Stimulated activated CD4-positive, alpha-beta T cell treated with anti-CD3 and anti-CD28 coated beads, Interleukin-1b, Interleukin-23, amount 100 ng/mL, for 1 hour (primary cell): ENCODE measurements around the gene GABRB2.

Source experiments
- DNase-seq, 2 donors: peaks; one replicate each; pipeline ENCODE4 v3.0.0-alpha.2; 2020; ENCODE audit warnings: low read depth in 2 of 2

GABRB2 gene

DNA sequence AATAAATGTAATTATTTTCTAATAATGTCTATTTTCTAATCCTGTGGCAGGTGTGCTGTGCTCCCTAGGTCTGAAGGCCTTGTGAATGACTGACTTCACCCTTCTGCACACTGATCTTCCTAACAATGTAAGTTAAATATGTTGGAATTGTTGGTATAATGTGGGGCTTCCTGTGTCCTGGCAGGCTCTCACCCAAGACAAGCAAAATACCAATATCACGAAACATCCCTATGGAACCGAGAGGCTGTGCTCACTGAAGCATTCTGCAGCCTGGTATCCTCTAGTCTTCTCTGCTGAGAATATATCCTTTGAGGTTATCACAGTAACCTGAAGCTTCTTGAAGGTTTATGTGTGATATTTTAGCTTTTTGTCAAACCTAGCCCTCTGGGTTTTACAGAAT lies 159.4 kb downstream of the GABRB2 start:
- DNase-seq, result no peak

DNA sequence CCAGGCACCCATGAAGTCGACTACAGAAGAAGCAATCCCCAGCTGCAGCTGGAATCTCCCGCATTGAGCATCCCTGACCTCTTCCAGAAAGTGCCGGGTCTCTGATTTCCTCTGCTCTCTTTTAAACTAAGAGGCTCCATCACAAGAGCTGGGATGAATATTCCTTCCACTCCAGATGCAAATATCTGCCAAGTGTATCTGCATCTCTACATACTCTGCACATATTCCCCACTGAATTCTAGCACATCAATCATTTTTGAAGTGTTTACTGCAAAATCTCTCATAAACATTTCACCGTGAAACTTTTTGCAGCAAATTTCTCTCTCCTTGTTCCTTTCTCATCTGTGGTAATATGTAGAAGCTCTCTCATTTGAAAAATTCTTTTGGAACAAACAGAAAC lies 161.5 kb downstream of the GABRB2 start:
- no peak for DNase-seq

DNA sequence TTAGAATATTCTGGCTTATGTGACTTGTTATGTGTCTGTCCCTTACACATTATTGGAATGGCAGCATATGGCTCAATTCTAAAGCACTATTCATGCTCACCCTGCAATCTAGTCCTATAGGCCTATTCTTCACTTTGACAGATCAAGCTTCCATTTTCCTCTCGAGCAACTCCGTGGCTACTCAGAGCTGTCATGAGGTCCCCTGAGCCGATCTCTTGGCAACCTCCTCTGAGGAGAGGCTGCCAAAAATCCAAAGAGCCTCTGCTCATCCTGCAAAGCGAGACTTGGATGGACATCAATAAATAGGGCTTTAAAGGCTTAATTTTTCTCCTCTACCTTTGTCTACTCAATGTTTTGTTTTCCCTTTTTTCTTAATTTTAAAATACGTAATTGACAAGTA lies 163.8 kb downstream of the GABRB2 start:
- no peak for DNase-seq

DNA sequence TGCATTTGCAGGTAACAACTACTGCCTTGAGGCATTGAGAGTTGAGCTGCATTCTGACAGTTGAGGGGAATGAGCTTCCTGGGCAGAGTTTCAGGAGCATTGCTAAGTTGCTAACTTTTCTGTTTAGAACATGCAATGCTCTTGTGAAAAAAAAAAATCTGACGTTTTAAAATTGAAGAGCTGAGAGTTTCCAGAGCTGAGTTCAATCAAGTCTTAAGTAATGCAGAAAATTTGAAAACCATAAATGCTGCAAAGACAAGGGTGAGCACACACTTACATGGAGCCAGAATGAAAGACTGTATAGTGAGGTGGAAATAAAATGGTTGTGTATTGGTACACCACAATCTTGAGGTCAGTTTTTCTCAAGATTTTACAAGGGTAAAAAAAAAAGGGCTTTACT lies 166.0 kb downstream of the GABRB2 start:
- no peak for DNase-seq

DNA sequence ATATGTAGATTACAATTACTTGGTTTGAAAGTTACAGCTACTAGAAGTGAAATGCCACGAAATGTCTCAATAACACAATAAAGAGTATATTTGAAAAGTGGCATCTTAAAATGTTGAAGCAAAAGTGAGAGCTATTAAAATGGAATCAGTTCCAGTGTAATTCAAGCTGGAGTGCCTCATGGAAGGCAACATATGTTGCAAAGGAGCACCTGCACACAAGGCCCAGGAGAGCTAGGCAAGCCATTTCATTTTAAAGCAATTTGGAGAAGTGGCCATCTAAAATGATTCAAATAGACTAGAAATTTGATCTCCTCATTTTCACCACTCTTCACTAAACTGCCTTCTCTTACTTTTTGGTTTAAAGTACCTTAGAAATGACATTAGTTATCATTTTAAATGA lies 167.8 kb downstream of the GABRB2 start:
- DNase-seq, result no peak

DNA sequence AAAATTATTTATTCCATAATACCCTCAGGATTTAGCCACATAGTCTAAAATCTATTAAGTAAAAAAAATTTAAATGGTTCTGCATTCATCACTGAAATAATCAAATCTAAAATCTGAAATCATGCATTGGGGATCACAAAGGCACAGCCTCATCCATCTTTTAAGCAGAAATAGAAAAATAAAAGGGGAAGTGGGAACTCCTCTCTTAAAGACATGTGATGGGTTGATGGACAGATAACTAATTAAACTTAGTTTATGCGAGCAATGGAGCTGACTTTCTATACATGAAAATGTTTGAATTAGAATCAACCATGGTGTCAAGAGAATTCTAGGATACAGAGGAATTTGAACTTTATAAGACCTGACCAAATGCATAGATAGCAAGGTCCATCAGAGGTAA lies 170.5 kb downstream of the GABRB2 start:
- no peak for DNase-seq

DNA sequence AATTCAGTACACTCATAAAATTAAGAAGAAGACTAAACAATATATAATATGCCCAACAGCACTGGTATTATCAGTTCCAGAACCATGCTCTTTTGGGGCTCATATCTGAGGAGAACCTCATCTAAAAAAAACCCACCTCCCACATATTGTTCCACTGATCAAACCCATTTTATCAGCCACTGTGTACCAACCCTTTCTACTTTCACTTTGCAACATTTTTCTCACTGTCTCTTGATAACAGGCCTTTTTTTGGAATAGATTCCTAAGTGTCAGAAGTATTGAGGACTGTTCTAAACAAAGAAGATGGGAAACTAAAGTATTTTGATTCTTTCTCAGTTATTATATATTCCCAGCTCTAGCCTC lies 173.2 kb downstream of the GABRB2 start:
- no peak for DNase-seq

DNA sequence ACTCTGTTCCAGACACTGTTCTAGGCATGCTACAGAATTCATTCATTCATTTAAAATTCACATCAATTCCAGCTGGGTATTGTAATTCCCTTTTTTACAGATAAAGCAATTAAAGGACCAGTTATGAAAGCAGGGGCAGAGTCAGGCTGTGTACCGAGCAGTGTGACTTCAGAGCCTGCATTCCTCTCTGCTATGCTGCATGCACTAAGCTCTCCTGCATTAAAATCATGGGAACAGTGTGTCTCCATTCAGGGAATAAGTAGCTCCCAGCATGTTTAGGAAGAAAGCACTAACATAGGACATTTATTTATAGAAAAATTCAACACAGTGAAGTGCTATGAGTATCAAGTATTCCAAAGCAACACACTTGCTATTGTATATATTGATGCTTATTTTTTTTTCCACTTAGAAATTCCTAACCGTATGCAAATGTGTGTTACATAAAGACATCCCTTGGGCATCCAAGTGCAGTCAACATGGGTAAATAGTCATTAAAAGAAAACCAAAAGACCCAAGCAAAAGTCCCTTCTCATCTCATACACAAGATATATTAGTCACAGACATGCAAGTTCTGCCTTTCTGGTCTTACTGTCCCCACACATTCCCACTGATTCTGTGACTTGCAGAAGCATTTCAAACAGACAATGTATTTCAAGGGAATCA lies 173.7 kb downstream of the GABRB2 start:
- no peak for DNase-seq

DNA sequence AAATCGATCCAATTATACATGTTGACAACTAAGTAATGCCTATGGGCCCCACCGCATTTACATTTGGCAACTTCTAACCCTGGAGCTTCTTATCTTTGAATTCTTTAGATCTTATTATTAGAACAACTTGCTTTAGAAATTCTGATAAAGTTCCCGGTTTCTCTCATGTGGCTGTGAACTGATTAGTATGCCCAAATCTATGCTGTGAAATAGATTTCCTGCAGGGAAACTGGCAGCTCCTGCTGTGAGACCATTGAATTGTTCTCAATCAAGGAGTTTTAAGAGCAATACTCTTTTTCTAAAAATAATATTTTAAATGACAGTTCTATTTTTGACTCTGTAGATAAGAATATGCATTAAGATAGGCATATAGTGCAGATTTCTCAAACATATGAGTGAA lies 177.5 kb downstream of the GABRB2 start:
- no peak for DNase-seq

DNA sequence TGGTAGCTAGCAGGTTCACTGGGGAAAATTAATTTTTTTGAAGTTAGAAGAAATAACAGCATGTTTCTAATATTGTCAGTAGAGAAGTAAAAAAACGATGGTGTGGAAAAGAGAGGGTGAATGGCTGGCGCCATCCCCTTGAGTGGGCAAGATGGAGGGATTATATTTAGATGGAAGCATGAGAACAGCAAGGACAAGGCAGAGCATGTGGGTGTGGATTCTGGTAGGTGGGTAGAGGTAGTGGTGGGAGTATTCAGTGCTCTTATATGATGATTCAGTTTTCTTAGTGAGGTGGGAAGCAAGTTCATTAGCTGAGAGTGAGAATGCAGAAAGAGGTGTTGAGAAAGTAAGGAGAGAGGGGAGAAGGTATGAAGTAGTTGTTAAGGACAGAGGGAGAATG lies 188.1 kb downstream of the GABRB2 start:
- DNase-seq, result no peak

DNA sequence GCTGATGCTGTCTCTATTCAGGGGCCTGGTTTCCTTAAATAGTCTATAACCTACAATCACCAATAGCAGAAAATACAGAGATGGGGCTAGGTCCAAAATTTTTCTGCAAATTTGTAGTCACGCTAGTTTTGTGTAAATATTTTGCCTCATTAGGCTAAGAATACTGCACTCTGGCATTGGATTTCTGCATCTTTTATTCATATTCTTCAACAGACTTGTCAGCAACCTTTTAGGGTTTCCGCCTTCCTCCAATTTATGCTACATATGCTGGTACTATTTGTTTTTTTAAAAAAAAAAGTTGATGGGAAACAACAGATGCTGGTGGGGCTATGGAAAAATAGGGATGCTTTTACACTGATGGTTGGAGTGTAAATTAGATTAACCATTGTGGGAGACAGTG lies 202.3 kb downstream of the GABRB2 start:
- no peak for DNase-seq

DNA sequence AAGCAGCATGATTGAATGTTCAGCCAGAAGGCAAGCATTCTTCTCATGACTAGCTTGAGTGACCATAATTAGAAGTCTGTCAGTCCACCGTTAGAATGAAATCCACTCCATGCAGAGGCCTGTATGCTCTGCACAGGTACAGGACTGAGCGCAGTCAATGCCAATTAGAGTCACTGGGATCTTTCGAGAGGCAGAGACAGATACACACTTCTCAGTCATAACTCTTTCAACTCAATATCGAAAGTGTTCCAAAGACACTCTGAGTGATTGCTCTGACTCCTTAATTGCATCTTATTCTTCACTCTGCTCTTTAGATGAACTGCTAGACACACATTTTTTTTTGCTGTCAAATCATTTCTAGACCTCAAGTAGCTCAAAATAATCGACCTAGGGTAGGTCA lies 203.6 kb downstream of the GABRB2 start:
- DNase-seq, result no peak

DNA sequence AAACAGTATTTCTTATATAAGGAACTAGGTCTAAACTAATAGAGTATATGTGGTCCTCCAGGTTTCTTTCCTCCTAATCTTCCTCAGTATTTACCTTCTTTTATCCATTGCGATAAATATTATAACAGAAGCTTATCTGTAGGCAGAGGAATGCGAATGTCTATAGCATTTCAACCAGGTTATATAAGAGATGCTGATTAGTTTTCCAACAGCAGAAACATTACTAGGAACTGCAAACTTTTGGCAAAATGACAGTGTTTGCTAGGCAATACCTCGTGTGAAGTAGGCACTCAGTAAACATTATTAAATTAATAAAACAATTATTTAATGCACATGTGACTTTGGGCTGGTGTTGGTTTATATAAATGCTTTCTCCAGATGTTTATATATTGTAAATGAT lies 206.5 kb downstream of the GABRB2 start:
- DNase-seq, result no peak

DNA sequence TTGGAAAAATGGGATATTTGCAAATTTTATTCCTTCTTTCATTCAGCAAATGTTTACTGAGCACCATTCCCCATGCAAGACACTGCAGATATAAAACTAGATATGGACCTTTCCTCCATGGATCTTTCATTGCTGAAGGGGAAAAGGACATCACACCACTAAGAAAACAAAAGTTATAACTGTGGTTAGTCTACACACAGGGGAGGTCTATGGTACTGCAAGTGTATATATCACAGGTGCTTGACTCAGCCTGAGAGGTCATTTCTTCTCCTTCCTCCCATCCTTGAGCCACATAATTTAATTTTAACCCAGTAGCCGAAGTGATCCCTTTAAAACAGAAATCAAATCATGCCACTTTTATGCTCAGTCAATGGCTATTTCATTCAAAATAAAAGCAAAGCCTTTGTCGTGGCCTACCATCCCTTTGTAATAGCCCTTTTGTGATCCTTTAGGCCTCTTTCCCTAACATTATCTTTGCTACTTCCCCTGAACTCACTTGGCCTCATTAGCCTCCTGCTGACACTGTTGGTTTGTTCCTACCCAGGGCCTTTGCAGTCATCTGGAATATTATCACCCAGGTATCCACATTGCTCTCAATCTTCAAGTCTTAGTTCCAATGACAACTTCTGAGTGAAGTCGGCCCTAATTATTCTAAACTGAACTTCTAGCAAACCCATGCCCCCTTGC lies 213.2 kb downstream of the GABRB2 start:
- DNase-seq, result no peak

DNA sequence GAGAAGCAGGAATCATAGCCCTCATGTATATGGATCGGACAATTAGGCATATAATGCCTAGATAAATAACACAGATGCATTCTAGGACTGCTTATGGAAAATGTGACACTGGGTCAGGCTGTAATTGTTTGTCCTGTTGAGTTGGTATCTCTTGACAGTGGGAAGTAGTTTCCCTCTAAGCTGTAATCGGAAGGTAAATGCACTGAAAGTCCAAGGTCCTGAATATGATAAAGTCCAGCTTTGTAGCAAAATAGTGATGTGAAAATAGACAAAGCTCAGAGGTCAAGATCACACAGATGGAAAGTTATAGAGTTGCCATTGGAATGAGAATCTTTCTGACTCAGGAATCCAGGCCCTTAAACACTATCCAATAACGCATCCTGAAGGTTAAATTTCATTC lies 214.2 kb downstream of the GABRB2 start:
- no peak for DNase-seq

DNA sequence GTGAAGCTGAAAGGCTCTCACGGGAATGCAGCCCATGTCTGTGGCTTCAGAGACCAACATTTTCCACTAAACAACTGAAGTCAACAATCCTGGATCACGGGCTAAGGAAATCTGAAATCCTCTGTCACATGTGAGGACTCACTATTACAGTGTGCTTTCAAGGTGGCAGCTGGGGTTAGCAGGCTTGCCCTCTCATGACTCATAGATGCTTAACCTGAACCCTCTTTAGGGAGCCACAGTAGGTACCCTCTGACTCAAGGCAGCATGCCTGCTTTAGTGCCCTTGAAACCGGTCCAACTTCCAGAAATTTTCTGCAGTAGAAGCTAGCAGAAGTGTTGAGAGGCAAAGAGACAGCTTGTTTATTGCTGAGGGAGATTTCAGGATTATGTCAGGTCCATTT lies 232.5 kb downstream of the GABRB2 start:
- no peak for DNase-seq

DNA sequence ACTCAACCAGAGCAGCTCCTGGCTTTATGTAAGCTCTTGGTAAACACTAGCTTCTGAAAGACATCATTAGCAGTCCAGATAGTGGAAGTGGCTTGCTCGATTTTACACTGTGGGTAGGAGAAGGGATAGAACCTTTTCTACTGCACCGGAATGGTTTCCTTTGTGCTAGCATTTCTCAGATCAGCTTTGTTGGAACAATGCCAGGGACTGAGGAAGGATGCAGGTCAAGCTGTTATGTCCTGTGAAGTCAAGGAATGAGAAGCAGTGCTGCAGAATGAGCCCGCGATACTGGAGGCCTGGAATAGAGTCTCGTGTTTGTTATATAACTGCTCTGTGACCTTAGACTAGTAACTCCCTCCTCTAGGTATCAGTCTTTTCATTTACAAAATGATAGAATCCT lies 233.6 kb downstream of the GABRB2 start:
- DNase-seq, result no peak

DNA sequence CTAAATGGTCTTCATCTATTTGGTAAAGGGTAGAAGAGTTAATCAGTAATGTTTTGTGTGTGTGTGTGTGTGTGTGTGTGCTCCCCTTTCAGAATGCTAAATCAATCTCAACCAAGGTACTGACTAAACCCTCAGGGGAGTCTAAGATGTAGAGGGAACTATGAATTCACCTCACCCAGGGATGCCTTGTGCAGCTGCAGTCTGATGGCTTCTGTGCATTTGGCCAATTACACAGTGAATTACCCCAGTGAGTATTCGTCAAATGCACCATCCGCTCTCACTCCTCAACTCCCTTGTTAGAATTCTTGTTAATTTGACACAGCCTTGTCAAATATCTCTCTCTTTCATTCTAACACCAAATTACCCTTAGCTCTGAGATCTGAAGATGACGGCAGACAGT lies 234.6 kb downstream of the GABRB2 start:
- DNase-seq, result no peak

DNA sequence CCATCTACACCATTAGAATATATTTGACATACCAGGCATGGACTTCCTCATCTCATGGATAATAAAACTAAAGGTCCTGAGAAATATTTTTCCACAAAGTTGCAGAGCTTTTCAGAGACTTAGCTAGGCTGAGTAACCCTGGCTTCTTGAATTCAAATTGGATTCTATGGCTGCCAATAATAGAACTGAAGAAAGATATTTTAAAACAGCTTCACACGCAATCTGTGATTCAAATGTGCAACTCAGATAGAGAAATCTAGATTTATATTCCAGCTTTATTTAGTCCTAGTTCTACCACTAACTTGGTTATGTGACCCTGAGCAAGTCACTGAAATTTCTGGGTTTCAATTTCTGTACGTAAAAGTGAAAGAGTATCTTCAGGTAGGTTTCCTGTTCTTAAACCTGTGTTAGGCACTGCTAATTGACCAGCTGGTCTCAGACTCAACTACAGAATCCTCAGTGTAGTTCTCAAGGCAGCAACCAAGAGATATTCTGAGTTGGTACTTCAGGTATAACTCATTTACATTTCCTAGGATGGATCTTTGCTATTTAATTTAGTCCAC lies 235.3 kb downstream of the GABRB2 start:
- no peak for DNase-seq

DNA sequence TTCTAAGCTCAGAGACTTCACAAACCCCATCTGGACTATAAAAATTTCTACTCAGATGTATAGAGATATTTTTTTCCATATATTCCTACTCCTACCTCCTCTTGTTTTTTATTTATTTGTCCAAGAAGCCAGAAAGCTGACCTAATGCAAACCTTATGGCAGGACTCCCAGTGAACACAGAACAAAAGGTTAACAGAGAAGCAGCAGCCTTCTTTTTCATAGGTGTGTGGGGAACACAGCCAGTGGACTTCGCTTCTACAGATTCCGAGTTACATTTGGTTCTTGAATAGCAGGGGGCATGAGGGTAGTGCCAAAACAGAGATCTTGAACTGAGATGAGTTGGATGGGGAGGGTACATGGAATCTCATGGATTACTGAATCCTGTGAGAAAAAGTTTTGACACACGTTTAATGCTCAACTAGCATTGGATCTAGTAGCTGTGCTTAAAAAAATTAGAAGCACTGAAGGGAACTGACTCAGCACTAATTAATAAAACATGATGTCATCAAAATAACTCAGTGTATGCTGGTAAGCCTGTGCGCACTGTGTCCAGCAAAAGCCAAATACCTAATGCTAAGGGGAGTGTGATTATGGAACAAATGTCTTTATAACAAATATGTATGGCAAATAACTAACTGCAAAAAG lies 240.1 kb downstream of the GABRB2 start:
- DNase-seq, result no peak

DNA sequence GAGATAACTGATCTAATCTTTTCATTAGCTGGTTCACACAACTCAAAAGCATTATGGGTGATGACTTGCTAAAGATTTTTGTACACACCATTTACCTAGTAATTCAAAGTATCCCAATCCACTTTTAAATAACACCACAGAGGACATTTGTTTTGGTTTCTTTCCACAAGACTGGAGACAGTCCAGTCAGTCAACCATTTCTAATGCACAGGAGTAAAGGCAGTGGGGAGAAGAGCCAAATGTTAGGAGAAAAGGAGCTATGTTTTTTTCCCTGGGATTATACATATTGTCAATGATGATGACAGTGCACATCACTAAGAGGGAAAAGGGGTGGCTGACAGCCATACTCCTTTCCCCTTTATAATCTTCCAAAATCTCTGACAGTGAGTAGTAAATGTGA lies 240.9 kb downstream of the GABRB2 start:
- no peak for DNase-seq

DNA sequence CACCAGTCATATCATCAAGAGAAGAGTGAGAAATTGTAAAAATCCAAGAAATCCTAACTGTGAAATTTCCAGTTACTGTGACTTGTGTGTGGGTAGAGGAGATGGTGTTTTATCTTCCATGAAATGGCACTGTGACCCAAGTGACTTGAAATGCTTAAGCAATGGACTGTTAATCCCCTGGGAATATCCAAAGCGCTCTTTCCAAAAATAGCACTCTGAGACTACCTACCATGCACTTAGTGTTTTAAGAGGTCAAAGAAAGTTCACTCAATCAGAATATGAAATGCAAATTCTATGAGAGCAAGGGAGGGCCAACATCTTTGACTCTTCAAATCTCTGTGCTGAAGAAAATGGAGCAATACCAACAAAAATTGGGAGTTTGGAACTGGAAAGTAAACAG lies 244.0 kb downstream of the GABRB2 start:
- DNase-seq, result no peak

DNA sequence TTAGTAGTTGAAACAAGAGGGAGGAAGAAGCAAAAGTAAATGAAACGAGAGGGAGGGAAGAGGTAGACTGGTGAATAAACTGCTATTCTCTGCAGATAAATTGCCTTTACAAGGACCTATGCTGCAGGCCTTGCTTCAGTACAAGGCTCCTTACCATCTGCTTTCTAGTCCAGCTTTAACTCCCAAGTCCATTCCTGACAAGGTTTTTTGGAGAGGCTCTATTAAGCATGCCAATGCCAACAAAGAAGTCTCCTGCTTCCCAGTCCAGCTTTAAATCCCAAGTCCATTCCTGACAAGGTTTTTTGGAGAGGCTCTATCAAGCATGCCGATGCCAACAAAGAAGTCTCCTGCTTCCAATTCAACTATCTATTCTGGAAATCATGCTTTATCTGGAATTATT lies 244.9 kb downstream of the GABRB2 start:
- DNase-seq, result no peak
